ENCODE data around the gene PTER.

The PTER gene

GRCh38 chr10:16470747-16471146 lies 33.9 kb downstream of the PTER start:
- no peak for DNase-seq (ENCODE audit: low read depth in 1 of 2, low spot score in 1 of 2)

GRCh38 chr10:16472828-16473227 lies 36.0 kb downstream of the PTER start:
- no peak for DNase-seq (ENCODE audit: low read depth in 1 of 2, low spot score in 1 of 2)

GRCh38 chr10:16477757-16478156 lies 40.9 kb downstream of the PTER start:
- DNase-seq (ENCODE audit: low read depth in 1 of 2, low spot score in 1 of 2) = no peak

- DNase-seq (ENCODE audit: low read depth in 1 of 2, low spot score in 1 of 2) = no peak
These were observed 42.0 kb downstream of the PTER start for GRCh38 chr10:16478801-16479200.

GRCh38 chr10:16481052-16481728 lies 44.4 kb downstream of the PTER start:
- no peak for DNase-seq (ENCODE audit: low read depth in 1 of 2, low spot score in 1 of 2)

GRCh38 chr10:16483241-16483917 lies 46.6 kb downstream of the PTER start:
- DNase-seq (ENCODE audit: low read depth in 1 of 2, low spot score in 1 of 2) = no peak

- DNase-seq (ENCODE audit: low read depth in 1 of 2, low spot score in 1 of 2) = no peak
These were observed 53.7 kb downstream of the PTER start for GRCh38 chr10:16490511-16490910.

- DNase-seq (ENCODE audit: low read depth in 1 of 2, low spot score in 1 of 2) = no peak
These were observed 55.1 kb downstream of the PTER start for GRCh38 chr10:16491933-16492332.

GRCh38 chr10:16493884-16494536 lies 57.2 kb downstream of the PTER start:
- DNase-seq (ENCODE audit: low read depth in 1 of 2, low spot score in 1 of 2) = no peak

GRCh38 chr10:16497911-16498310 lies 61.1 kb downstream of the PTER start:
- DNase-seq (ENCODE audit: low read depth in 1 of 2, low spot score in 1 of 2) = no peak

GRCh38 chr10:16505161-16505560 lies 68.4 kb downstream of the PTER start:
- DNase-seq (ENCODE audit: low read depth in 1 of 2, low spot score in 1 of 2) = no peak

GRCh38 chr10:16509996-16510395 lies 73.2 kb downstream of the PTER start:
- no peak for DNase-seq (ENCODE audit: low read depth in 1 of 2, low spot score in 1 of 2)

- DNase-seq (ENCODE audit: low read depth in 1 of 2, low spot score in 1 of 2) = no peak
These were observed 74.0 kb downstream of the PTER start for GRCh38 chr10:16510843-16511242.

GRCh38 chr10:16518822-16519221 lies 82.0 kb downstream of the PTER start:
- no peak for DNase-seq (ENCODE audit: low read depth in 1 of 2, low spot score in 1 of 2)

GRCh38 chr10:16519250-16519907 lies 82.6 kb downstream of the PTER start:
- DNase-seq (ENCODE audit: low read depth in 1 of 2, low spot score in 1 of 2) = no peak

GRCh38 chr10:16519908-16520861 lies 83.4 kb downstream of the PTER start:
- no peak for DNase-seq (ENCODE audit: low read depth in 1 of 2, low spot score in 1 of 2)

GRCh38 chr10:16520900-16521299 lies 84.1 kb downstream of the PTER start:
- no peak for DNase-seq (ENCODE audit: low read depth in 1 of 2, low spot score in 1 of 2)

- no peak for DNase-seq (ENCODE audit: low read depth in 1 of 2, low spot score in 1 of 2)
These were observed 84.7 kb downstream of the PTER start, which contains the start of gene C1QL3 for GRCh38 chr10:16521311-16522016. TSS of gene C1QL3 (minus strand) at chr10:16521879. CDS start at chr10:16521065, 814 bp downstream.

GRCh38 chr10:16527452-16527851 lies 90.6 kb downstream of the PTER start:
- no peak for DNase-seq (ENCODE audit: low read depth in 1 of 2, low spot score in 1 of 2)

- DNase-seq (ENCODE audit: low read depth in 1 of 2, low spot score in 1 of 2) = no peak
These were observed 93.0 kb downstream of the PTER start for GRCh38 chr10:16529853-16530252.
